CD14-positive monocyte (primary cell): ENCODE results near the gene KIF2A. TPM values are rescaled to one million over a fixed set of nuclear protein-coding genes. Genes with fewer than 3 reads are reported as not detected.
A peak's percentile ranks its signal among the peaks of the same experiment; 100 is the strongest.

Experiments used
- DNase-seq, 3 donors: peaks; one replicate each; pipeline ENCODE4 v3.0.0-alpha.2; 2011 to 2022
- H2AFZ ChIP-seq: 2 replicates; pipeline ENCODE4 v1.6.0; 2012; ENCODE audit warnings: mild to moderate bottlenecking, low read depth, low read length, inconsistent platforms; ENCODE audit not compliant: insufficient read depth, poor library complexity, severe bottlenecking
- H3K27ac ChIP-seq, 2 donors: 1 replicate in 1 of 2; 2 replicates in 1 of 2; pipeline ENCODE4 v1.5.1; 2012 to 2013; ENCODE audit warnings: low read length in 2 of 2, control low read depth in 1 of 2, inconsistent platforms in 1 of 2, low read depth in 1 of 2, mild to moderate bottlenecking in 1 of 2
- H3K27me3 ChIP-seq, 2 donors: one replicate each; pipeline versions ENCODE4 v1.6.0 to v1.6.1; 2011 to 2013; ENCODE audit warnings: low read length in 2 of 2; ENCODE audit not compliant: control insufficient read depth in 2 of 2, insufficient read depth in 2 of 2
- H3K36me3 ChIP-seq, 2 donors: replicated peaks in 1 of 2; 1 replicate in 1 of 2; 2 replicates in 1 of 2; pipeline versions ENCODE4 v1.5.1 to v1.6.1; 2012 to 2013; ENCODE audit warnings: low read length in 2 of 2, control low read depth in 1 of 2, inconsistent platforms in 1 of 2, mild to moderate bottlenecking in 1 of 2; ENCODE audit not compliant: insufficient read depth in 2 of 2, control insufficient read depth in 1 of 2
- H3K4me1 ChIP-seq, 2 donors: 1 replicate in 1 of 2; 2 replicates in 1 of 2; pipeline versions ENCODE4 v1.5.1 to v1.6.1; 2012 to 2013; ENCODE audit warnings: low read length in 2 of 2, control low read depth in 1 of 2, inconsistent platforms in 1 of 2, mild to moderate bottlenecking in 1 of 2, moderate library complexity in 1 of 2; ENCODE audit not compliant: insufficient read depth in 2 of 2, control insufficient read depth in 1 of 2
- H3K4me2 ChIP-seq: replicated peaks from 2 replicates; pipeline ENCODE3; 2012; ENCODE audit warnings: low read length, moderate library complexity, mild to moderate bottlenecking; ENCODE audit not compliant: poor library complexity, severe bottlenecking; ENCODE audit errors: extremely low read depth
- H3K4me3 ChIP-seq, 3 experiments: fragments of 200-600 bp in 1 of 3; sonication (generic) in 1 of 3; replicated peaks in 1 of 3; 1 replicate in 2 of 3; 2 replicates in 1 of 3; pipeline ENCODE4 v1.5.1; 2011 to 2013; ENCODE audit warnings: low read length in 3 of 3, mild to moderate bottlenecking in 3 of 3, control low read depth in 2 of 3, low read depth in 2 of 3, inconsistent platforms in 1 of 3, moderate library complexity in 1 of 3
- H3K79me2 ChIP-seq: 2 replicates; pipeline ENCODE4 v1.6.0; 2012; ENCODE audit warnings: mild to moderate bottlenecking, control low read depth, inconsistent platforms, low read length, moderate library complexity; ENCODE audit not compliant: insufficient read depth
- H3K9ac ChIP-seq: 2 replicates; pipeline ENCODE4 v1.6.0; 2017; ENCODE audit warnings: low read length, mild to moderate bottlenecking; ENCODE audit not compliant: insufficient read depth, poor library complexity, severe bottlenecking
- H3K9me3 ChIP-seq, 2 donors: replicated peaks in 1 of 2; 1 replicate in 1 of 2; 2 replicates in 1 of 2; pipeline versions ENCODE4 v1.5.1 to v1.6.1; 2012 to 2013; ENCODE audit warnings: low read length in 2 of 2, control low read depth in 1 of 2; ENCODE audit not compliant: control insufficient read depth in 1 of 2, insufficient read depth in 1 of 2
- H4K20me1 ChIP-seq: 2 replicates; pipeline ENCODE4 v1.6.0; 2012; ENCODE audit warnings: mild to moderate bottlenecking, low read length, control low read depth, moderate library complexity; ENCODE audit not compliant: insufficient read depth
- H3K27ac Mint-ChIP-seq, 7 donors: one replicate each; pipeline ENCODE4 v1.8.0; 2020; ENCODE audit warnings: mild to moderate bottlenecking in 7 of 7, mixed read lengths in 7 of 7, moderate library complexity in 6 of 7, inconsistent platforms in 2 of 7
- H3K27me3 Mint-ChIP-seq, 3 donors: one replicate each; pipeline ENCODE4 v1.8.0; 2021 to 2022; ENCODE audit warnings: low read depth in 3 of 3, mild to moderate bottlenecking in 3 of 3, mixed read lengths in 3 of 3, moderate library complexity in 3 of 3, inconsistent platforms in 1 of 3
- H3K36me3 Mint-ChIP-seq, 2 donors: one replicate each; pipeline ENCODE4 v1.8.0; 2020; ENCODE audit warnings: mixed read lengths in 2 of 2, inconsistent platforms in 1 of 2, mild to moderate bottlenecking in 1 of 2
- H3K4me1 Mint-ChIP-seq: one replicate; pipeline ENCODE4 v1.8.0; 2020; ENCODE audit warnings: mild to moderate bottlenecking, mixed read lengths
- H3K4me3 Mint-ChIP-seq, 2 donors: one replicate each; pipeline ENCODE4 v1.8.0; 2020; ENCODE audit warnings: mild to moderate bottlenecking in 2 of 2, mixed read lengths in 2 of 2, moderate library complexity in 1 of 2
- H3K9me3 Mint-ChIP-seq, 7 donors: one replicate each; pipeline ENCODE4 v1.8.0; 2020 to 2022; ENCODE audit warnings: mixed read lengths in 7 of 7, mild to moderate bottlenecking in 6 of 7, moderate library complexity in 6 of 7, inconsistent platforms in 2 of 7
- CTCF ChIP-seq: fragments of 200-600 bp; IDR thresholded peaks from one replicate; pipeline ENCODE4 v1.8.0; 2022; ENCODE audit warnings: antibody characterized with exemption, mild to moderate bottlenecking
- WGBS: methylation state at CpG from one replicate; pipeline ENCODE4 v1.1.5; 2013; ENCODE audit warnings: missing lambda C conversion rate; ENCODE audit not compliant: insufficient coverage; 5-methylcytosine and 5-hydroxymethylcytosine counted together
- intact Hi-C, 2 donors: fragments of 100-400 bp; cut with micrococcal nuclease; formaldehyde crosslinking; loops; one replicate each; pipeline versions ENCODE4 v1.15.0 to v1.15.1; 2023
- polyA plus RNA-seq, 3 donors: library from polyadenylated mRNA; depleted of rRNA in 1 of 3; unstranded in 2 of 3; stranded (reverse) in 1 of 3; fragments of 300-500 nt in 2 of 3; fragments of >200 nt in 1 of 3; fragmentation: Illumina TruSeq in 2 of 3; gene quantifications; 1 replicate in 2 of 3; 2 replicates in 1 of 3; pipeline ENCODE4 v1.2.3, GENCODE V29; 2012 to 2021

Gene KIF2A
- polyA plus RNA-seq, 3 donors = 9.7 to 24.6 (median 21.7) TPM

DNA sequence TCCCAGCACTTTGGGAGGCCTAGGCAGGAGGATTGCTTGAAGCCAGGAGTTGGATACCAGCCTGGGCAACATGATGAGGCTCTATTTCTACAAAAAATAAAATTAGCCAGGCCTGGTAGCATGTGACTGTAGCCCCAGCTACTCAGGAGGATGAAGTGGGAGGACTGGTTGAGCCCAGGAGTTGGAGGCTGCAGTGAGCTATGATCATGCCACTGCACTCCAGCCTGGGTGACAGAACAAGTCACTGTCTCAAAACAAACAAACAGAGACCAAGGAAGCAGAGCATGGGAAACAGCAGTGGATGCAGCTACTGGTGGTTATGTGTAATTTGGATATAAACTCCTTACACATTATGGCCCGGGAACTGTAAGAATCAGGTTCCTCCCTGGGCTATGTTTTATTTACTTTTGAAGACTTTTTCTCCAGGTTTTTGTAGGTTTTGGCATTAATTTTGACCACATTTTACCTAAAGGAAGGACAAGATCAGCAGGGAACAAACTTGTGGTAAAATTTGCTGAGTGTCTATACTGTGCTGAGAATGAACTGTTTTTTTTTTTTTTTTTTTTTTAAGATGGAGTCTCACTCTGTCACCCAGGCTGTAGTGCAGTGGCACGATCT is 8.3 kb downstream of the KIF2A start:
- peak overlapping the region in 3 of 7 donors; percentile 51 to 82 (median 70) for H3K27ac Mint-ChIP-seq
- intact Hi-C loops = no loop called here

More for the DNA sequence above, 8.3 kb downstream of the KIF2A start:
- Histone ChIP-seq H2AFZ (no peak overlapping the region), H3K27me3 (no peaks in the 10 kb centered on the region), H3K4me1 (no peaks in the 10 kb centered on the region), H3K9ac (no peak overlapping the region), H3K9me3 (no peaks in the 10 kb centered on the region), H4K20me1 (peaks cover 53% of the 10 kb centered on the region), H3K79me2 (peaks cover 100% of the 10 kb centered on the region), H3K4me2 (no peak overlapping the region), H3K36me3 (no peaks in the 10 kb centered on the region), H3K27ac (no peak overlapping the region), H3K4me3 (no peak overlapping the region)
- H3K9me3 Mint-ChIP-seq = no peaks in the 10 kb centered on the region
- H3K27me3 Mint-ChIP-seq = no peaks in the 10 kb centered on the region
- no peak for TF ChIP-seq CTCF
- DNase-seq = no peak
- peaks cover 43% of the 10 kb centered on the region for H3K4me1 Mint-ChIP-seq
- H3K4me3 Mint-ChIP-seq = no peak overlapping the region
- peaks cover 3 to 11% of the 10 kb centered on the region in 2 donors for H3K36me3 Mint-ChIP-seq
- whole genome bisulfite sequencing = no CpG with 5 or more reads among the region's 2 CpGs
